Thyroid gland (tissue), 4 donors: ENCODE measurements around the gene DRC3. TPM values are rescaled to one million over a fixed set of nuclear protein-coding genes. Genes with fewer than 3 reads are reported as not detected.

ENCODE experiments used
- DNase-seq, 2 donors: peaks; one replicate each; pipeline ENCODE4 v3.0.0-alpha.2; 2019
- H3K27ac ChIP-seq, 3 donors: fragments of 200-600 bp; sonication (generic); 1 replicate in 2 of 3; 2 replicates in 1 of 3; pipeline ENCODE4 v1.5.1; 2016 to 2019; ENCODE audit warnings: mild to moderate bottlenecking in 1 of 3, moderate library complexity in 1 of 3
- H3K27me3 ChIP-seq: fragments of 200-600 bp; sonication (generic); one replicate; pipeline ENCODE4 v1.5.1; 2019
- H3K36me3 ChIP-seq, 2 donors: fragments of 200-600 bp; sonication (generic); one replicate each; pipeline ENCODE4 v1.5.1; 2016 to 2019
- H3K4me1 ChIP-seq, 2 donors: fragments of 200-600 bp; sonication (generic); one replicate each; pipeline ENCODE4 v1.5.1; 2017 to 2019
- H3K4me3 ChIP-seq, 3 donors: fragments of 200-600 bp; sonication (generic); replicated peaks in 1 of 3; 1 replicate in 2 of 3; 2 replicates in 1 of 3; pipeline ENCODE4 v1.5.1; 2016; ENCODE audit warnings: mild to moderate bottlenecking in 1 of 3
- H3K9me3 ChIP-seq: fragments of 200-600 bp; sonication (generic); one replicate; pipeline ENCODE4 v1.5.1; 2017
- POLR2A ChIP-seq, 2 donors: fragments of 450-650 bp; IDR thresholded peaks; one replicate each; pipeline ENCODE4 v1.6.1; 2017; ENCODE audit warnings: antibody characterized with exemption in 2 of 2, mild to moderate bottlenecking in 2 of 2, moderate library complexity in 1 of 2
- WGBS, 2 donors: methylation state at CpG; one replicate each; pipeline ENCODE4 v1.1.5; 2017; 5-methylcytosine and 5-hydroxymethylcytosine counted together
- intact Hi-C: fragments of 100-400 bp; cut with DNase I; formaldehyde crosslinking; loops from one replicate; pipeline ENCODE4 v1.15.1; 2023
- total RNA-seq, 4 donors: library from RNA; depleted of rRNA; stranded (reverse); fragments of >200 nt; gene quantifications; one replicate each; pipeline ENCODE4 v1.2.3, GENCODE V29; 2016
- TF ChIP-seq, protein P1 (sequence below), 6 experiments: fragments of 200-600 bp in 3 of 6; fragments of 450-650 bp in 3 of 6; sonication (generic) in 3 of 6; IDR thresholded peaks; one replicate each; pipeline ENCODE4 v1.5.1; 2016 to 2019; ENCODE audit warnings: antibody characterized with exemption in 6 of 6, mild to moderate bottlenecking in 2 of 6, inconsistent platforms in 1 of 6, moderate library complexity in 1 of 6

DRC3 gene
- total RNA-seq, 4 donors from 2014 or later, result 18.5 to 28.7 (median 23.4) TPM

DNA sequence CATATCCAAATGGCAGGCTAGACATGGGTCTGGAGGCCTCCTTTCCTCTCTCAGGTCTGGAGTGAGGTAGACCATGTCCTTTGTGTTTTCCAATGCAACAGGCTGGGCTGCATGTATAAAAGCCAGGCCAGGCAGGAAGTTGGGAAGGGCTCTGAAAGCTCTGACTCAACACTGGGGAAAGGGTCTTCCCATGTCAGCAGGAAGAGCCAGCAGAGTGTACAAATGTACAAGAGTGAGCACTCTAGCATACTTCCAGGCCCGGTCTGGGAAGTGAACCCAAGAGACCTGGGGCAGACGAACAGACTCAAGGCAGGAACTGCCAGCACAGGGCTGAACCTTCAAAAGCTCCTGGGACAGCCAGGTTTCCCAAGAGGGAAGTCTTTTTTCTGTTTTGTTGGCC is 59.3 kb downstream of the DRC3 start:
- Histone ChIP-seq H3K36me3 (no peaks in the 10 kb centered on the region), H3K4me1 (no peaks in the 10 kb centered on the region), H3K9me3 (no peaks in the 10 kb centered on the region), H3K4me3 (no peak overlapping the region), H3K27me3 (no peaks in the 10 kb centered on the region), H3K27ac (no peak overlapping the region)
- DNase-seq, result no peak
- WGBS, 2 donors, result 37 to 69% methylated on average over 2 of the region's 2 CpGs
- TF ChIP-seq POLR2A (IDR thresholded peaks at IDR 0.05), result no peak
- TF ChIP-seq, protein P1, sequence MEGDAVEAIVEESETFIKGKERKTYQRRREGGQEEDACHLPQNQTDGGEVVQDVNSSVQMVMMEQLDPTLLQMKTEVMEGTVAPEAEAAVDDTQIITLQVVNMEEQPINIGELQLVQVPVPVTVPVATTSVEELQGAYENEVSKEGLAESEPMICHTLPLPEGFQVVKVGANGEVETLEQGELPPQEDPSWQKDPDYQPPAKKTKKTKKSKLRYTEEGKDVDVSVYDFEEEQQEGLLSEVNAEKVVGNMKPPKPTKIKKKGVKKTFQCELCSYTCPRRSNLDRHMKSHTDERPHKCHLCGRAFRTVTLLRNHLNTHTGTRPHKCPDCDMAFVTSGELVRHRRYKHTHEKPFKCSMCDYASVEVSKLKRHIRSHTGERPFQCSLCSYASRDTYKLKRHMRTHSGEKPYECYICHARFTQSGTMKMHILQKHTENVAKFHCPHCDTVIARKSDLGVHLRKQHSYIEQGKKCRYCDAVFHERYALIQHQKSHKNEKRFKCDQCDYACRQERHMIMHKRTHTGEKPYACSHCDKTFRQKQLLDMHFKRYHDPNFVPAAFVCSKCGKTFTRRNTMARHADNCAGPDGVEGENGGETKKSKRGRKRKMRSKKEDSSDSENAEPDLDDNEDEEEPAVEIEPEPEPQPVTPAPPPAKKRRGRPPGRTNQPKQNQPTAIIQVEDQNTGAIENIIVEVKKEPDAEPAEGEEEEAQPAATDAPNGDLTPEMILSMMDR (IDR thresholded peaks at IDR 0.05), result no peak
- intact Hi-C loops, result loop anchor here (5.0 to 10.0 kb wide), 4 partner anchors 57 to 350 kb away; partner anchors contain the start of genes DRC3, RAI1 and TOM1L2

DNA sequence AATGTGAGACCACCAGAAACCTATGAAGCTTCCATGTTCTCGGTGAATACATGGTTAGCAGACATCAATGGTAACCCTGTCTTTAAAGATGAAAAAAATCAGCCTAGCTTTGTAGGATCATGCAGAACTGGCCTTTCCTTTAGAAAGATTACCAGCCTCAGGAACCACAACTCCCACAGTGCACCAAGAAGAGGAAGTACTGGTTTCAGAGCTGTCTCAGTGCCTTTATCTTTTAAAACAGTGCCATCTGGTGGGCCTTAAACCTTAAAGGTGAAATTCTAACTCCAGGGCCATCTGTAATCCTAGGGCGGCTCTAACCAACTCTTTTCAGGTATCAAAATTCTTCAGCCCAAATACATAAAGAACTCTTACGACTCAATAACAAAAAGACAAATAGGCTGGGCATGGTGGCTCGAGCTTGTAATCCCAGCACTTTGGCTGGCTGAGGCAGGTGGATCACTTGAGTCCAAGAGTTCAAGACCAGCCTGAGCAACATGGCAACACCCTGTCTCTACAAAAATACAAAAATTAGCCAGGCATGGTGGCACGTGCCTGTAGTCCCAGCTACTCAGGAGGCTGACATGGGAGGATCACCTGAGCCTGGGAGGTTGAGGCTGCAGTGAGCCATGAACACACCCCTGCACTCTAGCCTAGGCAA is 60.9 kb downstream of the DRC3 start:
- TF ChIP-seq POLR2A (IDR thresholded peaks at IDR 0.05), result no peak
- TF ChIP-seq, protein P1 (IDR thresholded peaks at IDR 0.05), result peak in 4 of 6 experiments; percentile 59 to 76 (median 68)
- no peaks in the 10 kb centered on the region for H3K36me3 ChIP-seq
- WGBS, 2 donors, result 27 to 30% methylated on average over 5 of the region's 5 CpGs
- H3K9me3 ChIP-seq, result no peaks in the 10 kb centered on the region
- no peak overlapping the region for H3K4me3 ChIP-seq
- H3K4me1 ChIP-seq, result peaks cover 9 to 11% of the 10 kb centered on the region in 2 donors
- intact Hi-C loops, result loop anchor here (5.0 to 10.0 kb wide), 4 partner anchors 59 to 351 kb away; partner anchors contain the start of genes DRC3, RAI1 and TOM1L2
- DNase-seq, result peak; percentile 46 to 56
- no peak overlapping the region for H3K27ac ChIP-seq
- H3K27me3 ChIP-seq, result no peaks in the 10 kb centered on the region

DNA sequence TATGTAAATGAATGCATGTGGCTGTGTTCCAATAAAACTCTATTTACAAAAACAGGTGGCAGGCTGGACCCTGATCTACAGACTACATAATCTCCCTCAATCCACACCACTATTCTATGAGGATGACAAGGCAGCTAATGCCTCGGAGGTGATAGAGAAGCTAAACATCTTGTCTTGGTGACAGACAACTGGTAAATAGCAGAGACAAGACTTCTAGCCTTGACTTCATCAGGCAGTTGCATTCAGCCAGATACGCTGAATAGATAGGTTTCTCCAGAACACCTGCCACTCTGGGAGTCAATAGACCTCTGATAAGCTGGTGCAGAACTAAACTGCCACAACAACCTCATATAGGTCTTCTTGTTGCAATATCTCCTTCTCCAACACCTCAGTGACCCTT is 63.0 kb downstream of the DRC3 start:
- no peak for DNase-seq
- intact Hi-C loops, result loop anchor here (10.0 kb wide), 3 partner anchors 61 to 181 kb away; partner anchors contain the start of genes DRC3 and TOM1L2
- no peaks in the 10 kb centered on the region for H3K27me3 ChIP-seq
- H3K27ac ChIP-seq, result no peak overlapping the region
- TF ChIP-seq, protein P1 (IDR thresholded peaks at IDR 0.05), result no peak
- TF ChIP-seq POLR2A (IDR thresholded peaks at IDR 0.05), result no peak
- H3K36me3 ChIP-seq, result no peaks in the 10 kb centered on the region
- WGBS, 2 donors, result 64 to 67% methylated on average over 2 of the region's 2 CpGs
- peaks cover 17 to 19% of the 10 kb centered on the region in 2 donors for H3K4me1 ChIP-seq
- no peak overlapping the region for H3K4me3 ChIP-seq
- no peaks in the 10 kb centered on the region for H3K9me3 ChIP-seq

DNA sequence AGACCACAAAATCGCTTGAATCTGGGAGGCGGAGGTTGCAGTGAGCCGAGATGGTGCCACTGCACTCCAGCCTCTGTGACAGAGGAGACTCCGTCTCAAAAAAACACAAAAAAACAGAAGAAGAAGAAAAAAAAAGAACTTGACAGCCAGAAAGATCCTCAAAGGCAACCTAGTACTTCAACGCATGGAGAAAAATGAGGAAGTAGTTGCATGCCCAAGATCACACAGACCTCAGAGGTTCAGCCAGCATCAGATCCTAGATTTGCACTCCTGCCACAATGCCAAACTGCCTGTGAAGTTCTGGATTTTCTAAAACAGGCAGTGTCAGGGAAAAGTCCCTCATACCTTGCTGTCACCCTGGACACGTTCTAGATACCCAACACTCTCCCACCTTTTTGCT is 64.8 kb downstream of the DRC3 start:
- intact Hi-C loops, result loop anchor here (10.0 kb wide), 3 partner anchors 63 to 183 kb away; partner anchors contain the start of genes DRC3 and TOM1L2

More for the DNA sequence above, 64.8 kb downstream of the DRC3 start:
- H3K4me3 ChIP-seq, result no peak overlapping the region
- H3K36me3 ChIP-seq, result no peaks in the 10 kb centered on the region
- WGBS, 2 donors, result 71 to 82% methylated on average over 6 of the region's 6 CpGs
- no peak for DNase-seq
- peaks cover 26 to 29% of the 10 kb centered on the region in 2 donors for H3K4me1 ChIP-seq
- H3K27me3 ChIP-seq, result no peaks in the 10 kb centered on the region
- no peak overlapping the region for H3K27ac ChIP-seq
- no peaks in the 10 kb centered on the region for H3K9me3 ChIP-seq
- TF ChIP-seq, protein P1 (IDR thresholded peaks at IDR 0.05), result no peak
- no peak for TF ChIP-seq POLR2A (IDR thresholded peaks at IDR 0.05)
